T-helper 17 cell (primary cell): ENCODE data around the gene AOAH. TPM values are rescaled to one million over a fixed set of nuclear protein-coding genes. Genes with fewer than 3 reads are reported as not detected.

Experiments used
- ATAC-seq: fragments of 150-1000 bp; cut with Tn5 transposase; 2 replicates; pipeline ENCODE4 v1.10.0; 2021; ENCODE audit warnings: mild to moderate bottlenecking, moderate library complexity
- DNase-seq, 3 donors: peaks; one replicate each; pipeline versions ENCODE4 v3.0.0 to v3.0.0-alpha.2; 2020 to 2021
- H3K9me3 ChIP-seq: one replicate; pipeline ENCODE4 v1.7.0; 2013; ENCODE audit warnings: low read length, mild to moderate bottlenecking; ENCODE audit not compliant: control insufficient read depth, poor library complexity, severe bottlenecking
- H3K27ac Mint-ChIP-seq: one replicate; pipeline ENCODE4 v1.8.0; 2022; ENCODE audit warnings: mild to moderate bottlenecking, moderate library complexity, mixed read lengths
- H3K27me3 Mint-ChIP-seq: one replicate; pipeline ENCODE4 v1.8.0; 2022; ENCODE audit warnings: mixed read lengths
- H3K36me3 Mint-ChIP-seq: one replicate; pipeline ENCODE4 v1.8.0; 2022; ENCODE audit warnings: low read depth, mixed read lengths
- H3K4me1 Mint-ChIP-seq: one replicate; pipeline ENCODE4 v1.8.0; 2022; ENCODE audit warnings: mild to moderate bottlenecking, mixed read lengths
- H3K4me3 Mint-ChIP-seq: one replicate; pipeline ENCODE4 v1.8.0; 2022; ENCODE audit warnings: mild to moderate bottlenecking, moderate library complexity, mixed read lengths
- total RNA-seq, 4 donors: library from RNA in 2 of 4; stranded (reverse) in 2 of 4; gene quantifications; one replicate each; pipeline ENCODE4 v1.2.3 and lab custom pipeline; 2022 to 2026

AOAH gene
- total RNA-seq, 2 donors from 2014 or later: 2.6 to 7.0 TPM

DNA sequence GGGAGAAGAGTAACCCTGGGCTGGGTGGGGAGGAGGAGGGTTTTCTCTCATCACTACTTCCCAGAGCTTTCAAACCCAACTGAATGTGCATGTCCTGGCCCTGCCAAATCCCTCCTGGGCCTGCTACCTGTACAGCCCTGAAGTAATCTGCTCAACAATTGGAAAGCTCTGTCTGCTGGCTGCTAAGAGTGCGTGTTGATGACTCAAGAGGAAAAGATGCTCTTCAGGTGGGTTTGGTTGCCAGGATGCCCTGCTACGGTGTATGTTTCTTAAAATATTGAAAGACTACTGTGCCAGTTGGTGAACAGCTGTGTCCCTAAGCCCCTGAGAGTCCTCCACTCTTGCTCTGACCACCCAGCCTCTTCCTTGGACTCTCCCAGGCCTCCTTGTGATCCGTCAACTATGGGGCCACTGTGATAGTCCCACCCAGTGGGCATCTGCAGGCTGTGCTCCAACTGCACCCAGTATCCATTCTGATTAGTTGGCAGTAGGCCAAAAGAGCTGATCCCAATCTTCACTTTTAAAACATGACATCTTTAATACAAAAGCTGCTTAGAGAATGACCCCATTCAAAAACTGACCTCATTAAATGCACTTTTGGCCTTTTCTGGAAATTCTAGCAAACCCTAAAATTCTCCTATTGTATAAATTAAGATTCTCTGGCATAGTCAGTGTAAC, 85.6 kb downstream of the AOAH start:
- Mint-ChIP-seq H3K4me1 (peaks cover 28% of the 10 kb centered on the region), H3K27me3 (no peaks in the 10 kb centered on the region), H3K27ac (peak overlapping the region; percentile 91), H3K36me3 (peaks cover 2% of the 10 kb centered on the region), H3K4me3 (peak overlapping the region; percentile 59)
- no peak for DNase-seq
- H3K9me3 ChIP-seq: no peaks in the 10 kb centered on the region
- ATAC-seq: no peak

GRCh38 chr7:36638140-36638539, 86.2 kb downstream of the AOAH start:
- ATAC-seq (no peak), DNase-seq (no peak)
- peaks cover 2% of the 10 kb centered on the region for H3K36me3 Mint-ChIP-seq
- peaks cover 31% of the 10 kb centered on the region for H3K4me1 Mint-ChIP-seq
- no peaks in the 10 kb centered on the region for H3K9me3 ChIP-seq
- no peaks in the 10 kb centered on the region for H3K27me3 Mint-ChIP-seq
- peak overlapping the region; percentile 59 for H3K4me3 Mint-ChIP-seq
- peak overlapping the region; percentile 91 for H3K27ac Mint-ChIP-seq

DNA sequence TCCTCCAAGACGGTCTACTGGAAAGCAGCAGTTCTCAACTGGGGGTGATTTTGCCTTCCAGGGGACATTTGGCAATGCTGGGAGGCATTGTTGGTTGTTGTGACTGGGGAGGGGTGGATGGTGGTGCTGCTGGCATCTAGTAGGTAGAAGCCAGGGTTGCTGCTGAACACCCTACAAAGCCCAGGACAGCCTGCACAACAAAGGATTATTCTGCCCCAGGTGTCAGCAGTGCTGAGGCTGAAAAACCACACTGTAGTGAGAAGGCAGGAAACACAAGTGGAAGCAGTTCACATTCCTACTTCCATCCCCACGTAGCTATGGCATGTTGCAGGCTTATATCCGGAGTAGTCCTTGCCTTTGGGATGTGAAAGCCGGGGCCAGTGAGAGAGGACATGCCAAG, 86.9 kb downstream of the AOAH start:
- Mint-ChIP-seq H3K27me3 (peaks cover 4% of the 10 kb centered on the region), H3K27ac (peak overlapping the region; percentile 91), H3K4me3 (no peak overlapping the region), H3K36me3 (peaks cover 2% of the 10 kb centered on the region), H3K4me1 (peaks cover 33% of the 10 kb centered on the region)
- H3K9me3 ChIP-seq: no peaks in the 10 kb centered on the region
- DNase-seq (no peak), ATAC-seq (no peak)

GRCh38 chr7:36636126-36636525, 88.2 kb downstream of the AOAH start:
- Mint-ChIP-seq H3K27me3 (peaks cover 13% of the 10 kb centered on the region), H3K4me1 (peaks cover 33% of the 10 kb centered on the region), H3K36me3 (peaks cover 2% of the 10 kb centered on the region), H3K4me3 (no peak overlapping the region), H3K27ac (no peak overlapping the region)
- DNase-seq: no peak
- no peak for ATAC-seq
- no peaks in the 10 kb centered on the region for H3K9me3 ChIP-seq

GRCh38 chr7:36635091-36635490, 89.2 kb downstream of the AOAH start:
- H3K27ac Mint-ChIP-seq: no peak overlapping the region
- H3K9me3 ChIP-seq: no peaks in the 10 kb centered on the region
- H3K4me3 Mint-ChIP-seq: no peak overlapping the region
- ATAC-seq (no peak), DNase-seq (no peak)
- peaks cover 16% of the 10 kb centered on the region for H3K27me3 Mint-ChIP-seq
- peaks cover 2% of the 10 kb centered on the region for H3K36me3 Mint-ChIP-seq
- H3K4me1 Mint-ChIP-seq: peaks cover 28% of the 10 kb centered on the region

GRCh38 chr7:36633377-36633776, 90.9 kb downstream of the AOAH start:
- DNase-seq (no peak), ATAC-seq (no peak)
- Mint-ChIP-seq H3K27ac (peak overlapping the region; percentile 21), H3K4me1 (peaks cover 10% of the 10 kb centered on the region), H3K4me3 (no peak overlapping the region), H3K36me3 (no peaks in the 10 kb centered on the region), H3K27me3 (peaks cover 22% of the 10 kb centered on the region)
- H3K9me3 ChIP-seq: no peaks in the 10 kb centered on the region

GRCh38 chr7:36630112-36630650, 94.1 kb downstream of the AOAH start:
- no peak overlapping the region for H3K4me3 Mint-ChIP-seq

DNA sequence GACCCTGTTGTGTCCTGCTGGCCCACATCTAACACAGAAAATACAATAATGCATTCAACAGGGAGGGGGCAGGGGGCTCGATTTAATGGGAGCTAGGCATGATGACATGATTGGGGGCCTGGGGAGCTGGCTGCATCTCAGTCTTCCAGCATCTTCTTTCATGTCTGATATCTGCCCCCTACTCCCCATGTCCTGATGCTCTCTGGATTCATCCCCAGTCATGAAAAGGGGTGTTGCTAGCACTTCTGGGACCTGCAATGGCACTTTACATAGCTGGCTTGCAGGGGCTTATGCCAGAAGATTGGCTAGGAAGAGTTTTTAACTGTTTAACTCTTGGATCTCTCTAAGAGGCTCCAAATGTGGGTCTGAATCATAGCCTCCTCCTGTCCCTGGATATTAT, 94.9 kb downstream of the AOAH start:
- Mint-ChIP-seq H3K4me1 (peaks cover 5% of the 10 kb centered on the region), H3K4me3 (no peak overlapping the region), H3K27ac (no peak overlapping the region), H3K36me3 (no peaks in the 10 kb centered on the region), H3K27me3 (peaks cover 27% of the 10 kb centered on the region)
- no peaks in the 10 kb centered on the region for H3K9me3 ChIP-seq
- no peak for DNase-seq
- no peak for ATAC-seq

More at GRCh38 chr7:36630112-36630650, 94.1 kb downstream of the AOAH start:
- Mint-ChIP-seq H3K4me1 (peaks cover 5% of the 10 kb centered on the region), H3K27ac (no peak overlapping the region), H3K36me3 (no peaks in the 10 kb centered on the region), H3K27me3 (peaks cover 27% of the 10 kb centered on the region)
- no peaks in the 10 kb centered on the region for H3K9me3 ChIP-seq
- no peak for DNase-seq
- no peak for ATAC-seq

DNA sequence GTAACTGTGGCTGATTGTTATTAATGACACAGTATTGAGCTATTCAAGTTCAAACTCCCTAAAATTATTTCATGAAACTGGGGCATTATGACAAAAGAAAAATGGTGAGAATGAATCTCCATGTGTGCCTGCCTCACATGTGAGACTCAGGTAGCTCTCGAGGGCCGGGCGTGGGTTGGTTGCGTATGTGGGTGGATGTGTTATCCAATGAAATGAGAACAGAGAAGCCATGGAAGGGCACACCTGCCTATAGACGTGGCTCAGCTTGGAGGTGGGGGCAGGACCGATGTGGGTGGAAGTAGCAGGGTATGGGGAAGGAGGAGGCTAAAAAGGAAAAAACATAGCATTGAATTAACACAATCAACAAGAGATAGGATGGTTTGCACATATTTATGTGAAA, 96.5 kb downstream of the AOAH start:
- H3K27me3 Mint-ChIP-seq: peaks cover 27% of the 10 kb centered on the region
- no peaks in the 10 kb centered on the region for H3K36me3 Mint-ChIP-seq

GRCh38 chr7:36626111-36626510, 98.2 kb downstream of the AOAH start:
- Mint-ChIP-seq H3K27me3 (peaks cover 14% of the 10 kb centered on the region), H3K4me3 (no peak overlapping the region)
- ATAC-seq: no peak

More for the DNA sequence above, 96.5 kb downstream of the AOAH start:
- ATAC-seq (no peak), DNase-seq (no peak)
- peaks cover 6% of the 10 kb centered on the region for H3K4me1 Mint-ChIP-seq
- no peaks in the 10 kb centered on the region for H3K9me3 ChIP-seq
- H3K4me3 Mint-ChIP-seq: no peak overlapping the region
- no peak overlapping the region for H3K27ac Mint-ChIP-seq

GRCh38 chr7:36625247-36625646, 99.0 kb downstream of the AOAH start:
- no peaks in the 10 kb centered on the region for H3K36me3 Mint-ChIP-seq
- no peak overlapping the region for H3K4me3 Mint-ChIP-seq
- ATAC-seq: no peak
- H3K27me3 Mint-ChIP-seq: peaks cover 13% of the 10 kb centered on the region
- H3K27ac Mint-ChIP-seq: no peak overlapping the region
- DNase-seq: no peak
- no peaks in the 10 kb centered on the region for H3K9me3 ChIP-seq
- H3K4me1 Mint-ChIP-seq: peaks cover 14% of the 10 kb centered on the region

More at GRCh38 chr7:36626111-36626510, 98.2 kb downstream of the AOAH start:
- no peak for DNase-seq
- Mint-ChIP-seq H3K36me3 (no peaks in the 10 kb centered on the region), H3K4me1 (peaks cover 13% of the 10 kb centered on the region), H3K27ac (no peak overlapping the region)
- H3K9me3 ChIP-seq: no peaks in the 10 kb centered on the region

- no peaks in the 10 kb centered on the region for H3K9me3 ChIP-seq
- ATAC-seq: no peak
- peaks cover 14% of the 10 kb centered on the region for H3K4me1 Mint-ChIP-seq
- peaks cover 5% of the 10 kb centered on the region for H3K27me3 Mint-ChIP-seq
- no peak overlapping the region for H3K4me3 Mint-ChIP-seq
- no peaks in the 10 kb centered on the region for H3K36me3 Mint-ChIP-seq
- H3K27ac Mint-ChIP-seq: no peak overlapping the region
- DNase-seq: no peak
Observed at GRCh38 chr7:36623247-36623646, 101.0 kb downstream of the AOAH start.

DNA sequence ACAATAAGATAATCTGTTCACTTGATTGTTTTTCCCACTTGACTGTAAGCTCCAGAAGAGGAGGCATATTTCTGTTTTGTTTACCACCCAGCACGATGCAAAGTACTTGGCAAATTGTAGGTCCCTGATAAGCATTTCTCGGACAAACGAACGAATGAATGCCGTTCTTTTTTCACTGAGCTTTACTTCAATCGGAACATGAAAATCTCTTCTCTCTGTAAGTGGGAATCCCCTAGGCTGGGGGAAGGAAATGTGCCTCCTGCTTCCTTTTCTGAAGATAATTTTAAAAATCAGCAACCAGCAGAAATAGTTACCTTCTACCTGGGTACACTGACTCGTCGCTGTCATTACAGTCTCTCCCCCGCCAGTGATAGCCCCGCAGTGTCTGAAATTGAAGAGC, 102.9 kb downstream of the AOAH start:
- ATAC-seq (no peak), DNase-seq (no peak)
- no peaks in the 10 kb centered on the region for H3K9me3 ChIP-seq
- H3K27me3 Mint-ChIP-seq: no peaks in the 10 kb centered on the region
- H3K36me3 Mint-ChIP-seq: peaks cover under 1% of the 10 kb centered on the region
- H3K4me3 Mint-ChIP-seq: no peak overlapping the region
- no peak overlapping the region for H3K27ac Mint-ChIP-seq
- H3K4me1 Mint-ChIP-seq: peaks cover 14% of the 10 kb centered on the region

GRCh38 chr7:36620166-36620708, 104.1 kb downstream of the AOAH start:
- Mint-ChIP-seq H3K27ac (no peak overlapping the region), H3K4me1 (peaks cover 14% of the 10 kb centered on the region), H3K4me3 (no peak overlapping the region), H3K27me3 (no peaks in the 10 kb centered on the region), H3K36me3 (peaks cover 4% of the 10 kb centered on the region)
- DNase-seq (no peak), ATAC-seq (no peak)
- H3K9me3 ChIP-seq: no peaks in the 10 kb centered on the region
